HepG2 (cell line): ENCODE measurements around the gene C4BPA. TPM values are rescaled to one million over a fixed set of nuclear protein-coding genes. Genes with fewer than 3 reads are reported as not detected.

Source experiments
- AHDC1 ChIP-seq: sonication (generic); formaldehyde crosslinking; IDR thresholded peaks from 2 replicates; pipeline ENCODE4 v1.5.1; 2020; ENCODE audit warnings: mild to moderate bottlenecking, missing genetic modification reagents, borderline replicate concordance
- DDIT3 ChIP-seq: sonication (generic); formaldehyde crosslinking; IDR thresholded peaks from 2 replicates; pipeline ENCODE4 v1.4.0; 2020; ENCODE audit warnings: mild to moderate bottlenecking, missing genetic modification reagents
- FOXP1 ChIP-seq, 2 experiments: fragments of 450-650 bp in 1 of 2; IDR thresholded peaks; 2 replicates each; pipeline ENCODE4 v1.6.1; 2017 to 2018; ENCODE audit warnings: antibody characterized with exemption in 1 of 2
- HNF1B ChIP-seq: sonication (generic); formaldehyde crosslinking; IDR thresholded peaks from 2 replicates; pipeline ENCODE4 v1.5.1; 2020; ENCODE audit warnings: mild to moderate bottlenecking, moderate library complexity, missing genetic modification reagents
- HOXD1 ChIP-seq: sonication (generic); formaldehyde crosslinking; IDR thresholded peaks from 2 replicates; pipeline ENCODE4 v1.5.0; 2020; ENCODE audit warnings: missing genetic modification reagents
- PAXIP1 ChIP-seq: sonication (generic); formaldehyde crosslinking; conservative IDR thresholded peaks from 2 replicates; pipeline ENCODE4 v1.4.0; 2020; ENCODE audit warnings: mild to moderate bottlenecking, missing genetic modification reagents, moderate library complexity
- PHF8 ChIP-seq: sonication (generic); formaldehyde crosslinking; IDR thresholded peaks from 2 replicates; pipeline ENCODE4 v1.5.0; 2020; ENCODE audit warnings: missing genetic modification reagents
- PLSCR1 ChIP-seq: sonication (generic); formaldehyde crosslinking; IDR thresholded peaks from 2 replicates; pipeline ENCODE4 v1.5.0; 2020; ENCODE audit warnings: missing genetic modification reagents, mild to moderate bottlenecking, borderline replicate concordance
- RARA ChIP-seq: IDR thresholded peaks from 2 replicates; pipeline ENCODE4 v1.6.1; 2016; ENCODE audit warnings: missing genetic modification reagents, missing compliant biosample characterization
- SIN3A ChIP-seq: IDR thresholded peaks from 2 replicates; pipeline ENCODE4 v1.6.1; 2011; ENCODE audit warnings: low read depth, mild to moderate bottlenecking, control low read depth, low read length, borderline replicate concordance
- SMAD3 ChIP-seq: sonication (generic); formaldehyde crosslinking; IDR thresholded peaks from 2 replicates; pipeline ENCODE4 v1.4.0; 2020; ENCODE audit warnings: missing genetic modification reagents
- ZC3H4 ChIP-seq: sonication (generic); formaldehyde crosslinking; IDR thresholded peaks from 2 replicates; pipeline ENCODE4 v1.4.0; 2020; ENCODE audit warnings: missing genetic modification reagents, borderline replicate concordance
- ZFP36L2 ChIP-seq: sonication (generic); formaldehyde crosslinking; IDR thresholded peaks from 2 replicates; pipeline ENCODE4 v1.4.0; 2020; ENCODE audit warnings: missing genetic modification reagents
- ZNF160 ChIP-seq: sonication (generic); formaldehyde crosslinking; IDR thresholded peaks from 2 replicates; pipeline ENCODE4 v1.8.0; 2022; ENCODE audit warnings: mild to moderate bottlenecking, inconsistent platforms, missing genetic modification reagents
- ZNF567 ChIP-seq: sonication (generic); formaldehyde crosslinking; IDR thresholded peaks from 2 replicates; pipeline ENCODE4 v1.8.1; 2023; ENCODE audit warnings: mild to moderate bottlenecking, missing genetic modification reagents, borderline replicate concordance
- polyA plus RNA-seq, 8 experiments: library from polyadenylated mRNA; depleted of rRNA in 3 of 8; stranded (reverse) in 7 of 8; unstranded in 1 of 8; fragments of >200 nt; fragmentation: Illumina TruSeq in 4 of 8; extraction: Trizol in 4 of 8; gene quantifications; 2 replicates each; pipeline versions ENCODE4 v1.2.1 to v1.2.3, GENCODE V29; 2011 to 2016; ENCODE audit warnings: low read depth in 4 of 8, missing spikeins in 1 of 8, mixed read lengths in 1 of 8; ENCODE audit not compliant: insufficient read depth in 1 of 8
- total RNA-seq, 5 experiments: library from RNA; depleted of rRNA; stranded (reverse); fragments of >200 nt; fragmentation: Illumina TruSeq; extraction: Trizol; gene quantifications; 2 replicates each; pipeline ENCODE4 v1.2.3, GENCODE V29; 2016; ENCODE audit warnings: low read depth in 1 of 5

Gene C4BPA
- total and polyA plus RNA-seq, 2 of the 13 experiments (the other 11 are each of a cell fraction or from before 2014, with no cell fraction given) = 32.1 to 60.1 TPM

GRCh38 chr1:207088701-207089626 is 15.1 kb upstream of the C4BPA start, which contains the start of gene C4BPB (continued):
- TF ChIP-seq AHDC1 (peak; percentile 96), ZNF160 (no peak), PAXIP1 (CRISPR knock-in tag) (peak; percentile 99), HNF1B (CRISPR knock-in tag) (peak; percentile 62; the same call in 1 of the 2 replicates), HOXD1 (CRISPR knock-in tag) (peak; percentile 36; the same call in 1 of the 2 replicates), FOXP1 (IDR thresholded peaks at IDR 0.05) (no peak), FOXP1 (CRISPR knock-in tag; IDR thresholded peaks at IDR 0.05) (peak; percentile 79), DDIT3 (no peak), ZNF567 (CRISPR knock-in tag) (no peak), SMAD3 (CRISPR knock-in tag) (0 out of 2 replicates have a peak, but pooled peaks have one; percentile 71), PLSCR1 (no peak), ZFP36L2 (CRISPR knock-in tag) (no peak), RARA (peak; percentile 96), PHF8 (peak; percentile 56), SIN3A (peak; percentile 58; the same call in 1 of the 2 replicates), ZC3H4 (CRISPR knock-in tag) (no peak)
